C4-2B (cell line): ENCODE measurements around the gene BTRC.

Experiments
- ZFX ChIP-seq: fragments of 450-650 bp; IDR thresholded peaks from 2 replicates; pipeline ENCODE4 v1.6.1; 2017
- TF ChIP-seq, protein P1 (sequence below): fragments of 450-650 bp; conservative IDR thresholded peaks from 2 replicates; pipeline ENCODE4 v1.5.1; 2017; ENCODE audit warnings: mild to moderate bottlenecking

GRCh38 chr10:101485207-101485606 is 131.2 kb downstream of the BTRC start:
- TF ChIP-seq, protein P1, sequence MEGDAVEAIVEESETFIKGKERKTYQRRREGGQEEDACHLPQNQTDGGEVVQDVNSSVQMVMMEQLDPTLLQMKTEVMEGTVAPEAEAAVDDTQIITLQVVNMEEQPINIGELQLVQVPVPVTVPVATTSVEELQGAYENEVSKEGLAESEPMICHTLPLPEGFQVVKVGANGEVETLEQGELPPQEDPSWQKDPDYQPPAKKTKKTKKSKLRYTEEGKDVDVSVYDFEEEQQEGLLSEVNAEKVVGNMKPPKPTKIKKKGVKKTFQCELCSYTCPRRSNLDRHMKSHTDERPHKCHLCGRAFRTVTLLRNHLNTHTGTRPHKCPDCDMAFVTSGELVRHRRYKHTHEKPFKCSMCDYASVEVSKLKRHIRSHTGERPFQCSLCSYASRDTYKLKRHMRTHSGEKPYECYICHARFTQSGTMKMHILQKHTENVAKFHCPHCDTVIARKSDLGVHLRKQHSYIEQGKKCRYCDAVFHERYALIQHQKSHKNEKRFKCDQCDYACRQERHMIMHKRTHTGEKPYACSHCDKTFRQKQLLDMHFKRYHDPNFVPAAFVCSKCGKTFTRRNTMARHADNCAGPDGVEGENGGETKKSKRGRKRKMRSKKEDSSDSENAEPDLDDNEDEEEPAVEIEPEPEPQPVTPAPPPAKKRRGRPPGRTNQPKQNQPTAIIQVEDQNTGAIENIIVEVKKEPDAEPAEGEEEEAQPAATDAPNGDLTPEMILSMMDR: no peak
- TF ChIP-seq ZFX: no peak
